Retinal pigment epithelial cell (primary cell): Measurements from ENCODE around the gene NLGN3.
A peak's percentile ranks its signal among the peaks of the same experiment; 100 is the strongest.

Source experiments
- DNase-seq: peaks from one replicate; pipeline ENCODE4 v3.0.0-alpha.2; 2010; ENCODE audit warnings: low read depth
- H3K4me3 ChIP-seq: 2 replicates; pipeline ENCODE4 v1.5.1; 2011; ENCODE audit warnings: mild to moderate bottlenecking, low read length, control low read depth, moderate library complexity
- TF ChIP-seq, protein P1 (sequence below): conservative IDR thresholded peaks from 2 replicates; pipeline ENCODE4 v1.5.1; 2011; ENCODE audit warnings: low read depth, low read length, control low read depth, inconsistent platforms

Gene NLGN3

DNA sequence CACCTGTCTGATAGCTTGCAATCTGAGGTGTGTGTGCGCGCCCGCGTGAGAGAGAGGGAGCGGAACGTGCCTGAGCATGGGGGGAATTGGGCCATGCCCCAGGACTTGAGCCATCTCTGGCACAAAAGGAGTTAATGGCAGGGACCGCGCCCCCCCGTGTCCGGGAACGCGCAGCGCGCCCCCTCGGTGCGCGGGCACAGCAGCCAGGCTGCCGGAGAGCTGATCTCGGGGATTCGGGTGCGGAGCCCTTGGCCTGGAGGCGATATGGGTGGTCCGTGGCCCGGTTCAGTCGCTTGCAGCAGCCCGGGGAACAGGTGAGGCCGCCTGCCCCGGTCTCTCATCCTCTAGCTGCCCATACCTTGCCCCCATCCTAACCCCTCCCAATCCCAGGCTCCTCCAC is at the start of gene NLGN3:
Gene NLGN3, plus strand, starts transcription at position 191 of the 400 bp plus-strand sequence. CDS start 2,909 bp downstream, outside the sequence.
- TF ChIP-seq, protein P1, sequence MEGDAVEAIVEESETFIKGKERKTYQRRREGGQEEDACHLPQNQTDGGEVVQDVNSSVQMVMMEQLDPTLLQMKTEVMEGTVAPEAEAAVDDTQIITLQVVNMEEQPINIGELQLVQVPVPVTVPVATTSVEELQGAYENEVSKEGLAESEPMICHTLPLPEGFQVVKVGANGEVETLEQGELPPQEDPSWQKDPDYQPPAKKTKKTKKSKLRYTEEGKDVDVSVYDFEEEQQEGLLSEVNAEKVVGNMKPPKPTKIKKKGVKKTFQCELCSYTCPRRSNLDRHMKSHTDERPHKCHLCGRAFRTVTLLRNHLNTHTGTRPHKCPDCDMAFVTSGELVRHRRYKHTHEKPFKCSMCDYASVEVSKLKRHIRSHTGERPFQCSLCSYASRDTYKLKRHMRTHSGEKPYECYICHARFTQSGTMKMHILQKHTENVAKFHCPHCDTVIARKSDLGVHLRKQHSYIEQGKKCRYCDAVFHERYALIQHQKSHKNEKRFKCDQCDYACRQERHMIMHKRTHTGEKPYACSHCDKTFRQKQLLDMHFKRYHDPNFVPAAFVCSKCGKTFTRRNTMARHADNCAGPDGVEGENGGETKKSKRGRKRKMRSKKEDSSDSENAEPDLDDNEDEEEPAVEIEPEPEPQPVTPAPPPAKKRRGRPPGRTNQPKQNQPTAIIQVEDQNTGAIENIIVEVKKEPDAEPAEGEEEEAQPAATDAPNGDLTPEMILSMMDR = no peak
- peak within 1 kb of the TSS; percentile 16 for H3K4me3 ChIP-seq
- no peak for DNase-seq

DNA sequence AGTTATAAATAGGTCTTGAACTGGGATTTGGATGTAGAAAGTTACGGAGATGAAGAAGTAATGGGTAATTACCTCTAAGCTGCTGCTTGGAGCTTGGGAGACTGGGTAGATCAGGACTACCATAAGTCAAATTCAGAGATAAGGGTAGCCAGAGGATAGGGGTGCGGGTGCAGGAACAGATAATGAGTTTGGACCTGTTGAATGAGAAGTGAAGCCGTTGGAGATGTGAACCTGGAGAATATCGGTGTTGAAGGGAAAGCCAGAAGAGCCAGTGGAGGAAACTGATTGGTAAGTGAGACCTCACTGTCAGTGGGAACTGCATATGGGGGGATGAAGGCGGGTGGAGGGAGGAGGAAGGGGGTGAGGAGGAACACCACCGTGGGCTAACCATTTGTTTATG is 49.6 kb upstream of the NLGN3 start:
- TF ChIP-seq, protein P1 = no peak
- no peak for DNase-seq
- H3K4me3 ChIP-seq = peak overlapping the region; percentile 66

DNA sequence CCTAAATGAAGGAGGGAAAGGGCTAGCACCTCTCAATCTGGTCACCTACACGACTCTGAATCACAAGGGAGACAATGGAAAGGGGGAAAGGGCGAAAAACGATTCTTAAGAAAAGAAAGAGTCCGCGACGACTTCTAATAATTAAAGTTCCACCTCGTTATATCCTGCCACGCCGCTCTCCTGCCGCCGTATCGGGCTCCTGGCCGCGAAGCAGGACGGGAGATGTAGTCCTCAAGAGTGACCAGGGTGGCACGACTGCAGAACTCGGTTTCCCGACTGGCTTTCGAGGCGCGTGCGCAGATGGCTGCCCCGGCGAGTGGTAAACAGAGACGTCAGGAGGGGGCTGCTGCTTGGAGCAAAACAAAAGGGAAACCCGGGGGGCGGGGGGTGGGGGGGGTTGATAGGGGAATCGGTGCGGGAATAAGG is 49.1 kb upstream of the NLGN3 start, which contains the start of gene FOXO4:
Gene FOXO4, plus strand, starts transcription at position 297 of the 426 bp plus-strand sequence. CDS start 678 bp downstream, outside the sequence.
- H3K4me3 ChIP-seq = peak within 1 kb of the TSS; percentile 66
- TF ChIP-seq, protein P1 = no peak
- DNase-seq = peak; percentile 34

DNA sequence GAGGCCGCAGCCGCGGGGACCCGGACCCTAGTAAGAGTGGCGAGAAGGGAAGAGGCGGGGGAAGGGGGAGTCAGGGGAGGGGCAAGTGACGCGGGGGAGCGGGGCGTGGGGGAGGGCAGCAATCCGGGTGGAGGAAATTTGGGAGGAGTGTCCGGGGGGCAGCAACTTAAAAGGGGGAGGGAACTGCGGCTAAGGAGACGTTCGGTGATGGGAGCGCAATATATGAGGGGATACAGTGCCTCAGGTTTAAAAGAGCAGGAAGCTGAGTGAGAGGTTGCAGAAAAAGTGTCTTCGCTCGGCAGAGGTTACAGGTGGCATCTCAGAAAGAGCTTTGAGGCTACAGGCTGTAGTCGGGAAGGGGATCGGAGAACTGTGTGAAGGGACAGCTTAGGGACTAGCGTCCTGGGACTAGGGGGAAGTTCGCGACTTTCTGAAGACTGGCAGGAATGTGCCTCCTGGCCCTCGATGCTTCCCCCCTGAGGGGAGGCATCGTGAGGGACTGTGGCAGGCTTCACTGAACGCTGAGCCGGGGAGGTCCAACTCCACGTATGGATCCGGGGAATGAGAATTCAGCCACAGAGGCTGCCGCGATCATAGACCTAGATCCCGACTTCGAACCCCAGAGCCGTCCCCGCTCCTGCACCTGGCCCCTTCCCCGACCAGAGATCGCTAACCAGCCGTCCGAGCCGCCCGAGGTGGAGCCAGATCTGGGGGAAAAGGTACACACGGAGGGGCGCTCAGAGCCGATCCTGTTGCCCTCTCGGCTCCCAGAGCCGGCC is 48.5 kb upstream of the NLGN3 start:
- peak overlapping the region; percentile 66 for H3K4me3 ChIP-seq
- TF ChIP-seq, protein P1 = no peak
- no peak for DNase-seq

DNA sequence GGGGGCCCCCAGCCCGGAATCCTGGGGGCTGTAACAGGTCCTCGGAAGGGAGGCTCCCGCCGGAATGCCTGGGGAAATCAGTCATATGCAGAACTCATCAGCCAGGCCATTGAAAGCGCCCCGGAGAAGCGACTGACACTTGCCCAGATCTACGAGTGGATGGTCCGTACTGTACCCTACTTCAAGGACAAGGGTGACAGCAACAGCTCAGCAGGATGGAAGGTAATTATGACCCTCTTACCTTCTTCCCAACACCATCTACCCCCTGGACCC is 47.9 kb upstream of the NLGN3 start:
- TF ChIP-seq, protein P1 = no peak
- no peak for DNase-seq
- peak overlapping the region; percentile 66 for H3K4me3 ChIP-seq

DNA sequence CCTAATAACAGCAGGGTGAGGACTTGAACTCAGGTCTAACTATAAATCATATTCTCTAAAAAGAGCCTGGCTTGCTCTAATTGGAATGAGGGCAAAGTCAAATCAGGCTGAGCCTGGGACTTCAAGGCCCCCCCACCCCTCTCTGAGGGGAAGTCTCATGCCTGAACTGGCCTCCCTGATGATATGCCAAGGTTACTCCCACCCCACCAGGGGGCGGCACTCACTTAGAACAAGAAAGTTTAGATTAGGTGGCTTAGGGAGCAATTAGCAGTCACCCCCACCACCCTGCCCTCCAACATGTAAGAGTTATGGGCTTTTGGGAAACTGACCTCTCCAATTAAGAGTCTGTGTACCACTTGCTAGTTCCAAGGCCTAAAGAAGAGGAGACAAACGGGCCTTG is 46.3 kb upstream of the NLGN3 start:
- no peak overlapping the region for H3K4me3 ChIP-seq

More for the DNA sequence above, 46.3 kb upstream of the NLGN3 start:
- DNase-seq = no peak
- TF ChIP-seq, protein P1 = peak; percentile 58
